CD14-positive monocyte (primary cell): Measurements from ENCODE around the gene EPHB2. TPM values are rescaled to one million over a fixed set of nuclear protein-coding genes. Genes with fewer than 3 reads are reported as not detected.
"Not testable (repeated sequence)": the region's sequence is repeated elsewhere in the genome, so short reads cannot be mapped to it uniquely, and the experiment has no call there.

Source experiments
- DNase-seq, 3 donors: peaks; one replicate each; pipeline ENCODE4 v3.0.0-alpha.2; 2011 to 2022
- H2AFZ ChIP-seq: 2 replicates; pipeline ENCODE4 v1.6.0; 2012; ENCODE audit warnings: mild to moderate bottlenecking, low read depth, low read length, inconsistent platforms; ENCODE audit not compliant: insufficient read depth, poor library complexity, severe bottlenecking
- H3K27ac ChIP-seq, 2 donors: 1 replicate in 1 of 2; 2 replicates in 1 of 2; pipeline ENCODE4 v1.5.1; 2012 to 2013; ENCODE audit warnings: low read length in 2 of 2, control low read depth in 1 of 2, inconsistent platforms in 1 of 2, low read depth in 1 of 2, mild to moderate bottlenecking in 1 of 2
- H3K27me3 ChIP-seq, 2 donors: one replicate each; pipeline versions ENCODE4 v1.6.0 to v1.6.1; 2011 to 2013; ENCODE audit warnings: low read length in 2 of 2; ENCODE audit not compliant: control insufficient read depth in 2 of 2, insufficient read depth in 2 of 2
- H3K36me3 ChIP-seq, 2 donors: replicated peaks in 1 of 2; 1 replicate in 1 of 2; 2 replicates in 1 of 2; pipeline versions ENCODE4 v1.5.1 to v1.6.1; 2012 to 2013; ENCODE audit warnings: low read length in 2 of 2, control low read depth in 1 of 2, inconsistent platforms in 1 of 2, mild to moderate bottlenecking in 1 of 2; ENCODE audit not compliant: insufficient read depth in 2 of 2, control insufficient read depth in 1 of 2
- H3K4me1 ChIP-seq, 2 donors: 1 replicate in 1 of 2; 2 replicates in 1 of 2; pipeline versions ENCODE4 v1.5.1 to v1.6.1; 2012 to 2013; ENCODE audit warnings: low read length in 2 of 2, control low read depth in 1 of 2, inconsistent platforms in 1 of 2, mild to moderate bottlenecking in 1 of 2, moderate library complexity in 1 of 2; ENCODE audit not compliant: insufficient read depth in 2 of 2, control insufficient read depth in 1 of 2
- H3K4me2 ChIP-seq: replicated peaks from 2 replicates; pipeline ENCODE3; 2012; ENCODE audit warnings: low read length, moderate library complexity, mild to moderate bottlenecking; ENCODE audit not compliant: poor library complexity, severe bottlenecking; ENCODE audit errors: extremely low read depth
- H3K4me3 ChIP-seq, 3 experiments: fragments of 200-600 bp in 1 of 3; sonication (generic) in 1 of 3; replicated peaks in 1 of 3; 1 replicate in 2 of 3; 2 replicates in 1 of 3; pipeline ENCODE4 v1.5.1; 2011 to 2013; ENCODE audit warnings: low read length in 3 of 3, mild to moderate bottlenecking in 3 of 3, control low read depth in 2 of 3, low read depth in 2 of 3, inconsistent platforms in 1 of 3, moderate library complexity in 1 of 3
- H3K79me2 ChIP-seq: 2 replicates; pipeline ENCODE4 v1.6.0; 2012; ENCODE audit warnings: mild to moderate bottlenecking, control low read depth, inconsistent platforms, low read length, moderate library complexity; ENCODE audit not compliant: insufficient read depth
- H3K9ac ChIP-seq: 2 replicates; pipeline ENCODE4 v1.6.0; 2017; ENCODE audit warnings: low read length, mild to moderate bottlenecking; ENCODE audit not compliant: insufficient read depth, poor library complexity, severe bottlenecking
- H3K9me3 ChIP-seq, 2 donors: replicated peaks in 1 of 2; 1 replicate in 1 of 2; 2 replicates in 1 of 2; pipeline versions ENCODE4 v1.5.1 to v1.6.1; 2012 to 2013; ENCODE audit warnings: low read length in 2 of 2, control low read depth in 1 of 2; ENCODE audit not compliant: control insufficient read depth in 1 of 2, insufficient read depth in 1 of 2
- H4K20me1 ChIP-seq: 2 replicates; pipeline ENCODE4 v1.6.0; 2012; ENCODE audit warnings: mild to moderate bottlenecking, low read length, control low read depth, moderate library complexity; ENCODE audit not compliant: insufficient read depth
- H3K27ac Mint-ChIP-seq, 7 donors: one replicate each; pipeline ENCODE4 v1.8.0; 2020; ENCODE audit warnings: mild to moderate bottlenecking in 7 of 7, mixed read lengths in 7 of 7, moderate library complexity in 6 of 7, inconsistent platforms in 2 of 7
- H3K27me3 Mint-ChIP-seq, 3 donors: one replicate each; pipeline ENCODE4 v1.8.0; 2021 to 2022; ENCODE audit warnings: low read depth in 3 of 3, mild to moderate bottlenecking in 3 of 3, mixed read lengths in 3 of 3, moderate library complexity in 3 of 3, inconsistent platforms in 1 of 3
- H3K36me3 Mint-ChIP-seq, 2 donors: one replicate each; pipeline ENCODE4 v1.8.0; 2020; ENCODE audit warnings: mixed read lengths in 2 of 2, inconsistent platforms in 1 of 2, mild to moderate bottlenecking in 1 of 2
- H3K4me1 Mint-ChIP-seq: one replicate; pipeline ENCODE4 v1.8.0; 2020; ENCODE audit warnings: mild to moderate bottlenecking, mixed read lengths
- H3K4me3 Mint-ChIP-seq, 2 donors: one replicate each; pipeline ENCODE4 v1.8.0; 2020; ENCODE audit warnings: mild to moderate bottlenecking in 2 of 2, mixed read lengths in 2 of 2, moderate library complexity in 1 of 2
- H3K9me3 Mint-ChIP-seq, 7 donors: one replicate each; pipeline ENCODE4 v1.8.0; 2020 to 2022; ENCODE audit warnings: mixed read lengths in 7 of 7, mild to moderate bottlenecking in 6 of 7, moderate library complexity in 6 of 7, inconsistent platforms in 2 of 7
- CTCF ChIP-seq: fragments of 200-600 bp; IDR thresholded peaks from one replicate; pipeline ENCODE4 v1.8.0; 2022; ENCODE audit warnings: antibody characterized with exemption, mild to moderate bottlenecking
- WGBS: methylation state at CpG from one replicate; pipeline ENCODE4 v1.1.5; 2013; ENCODE audit warnings: missing lambda C conversion rate; ENCODE audit not compliant: insufficient coverage; 5-methylcytosine and 5-hydroxymethylcytosine counted together
- intact Hi-C, 2 donors: fragments of 100-400 bp; cut with micrococcal nuclease; formaldehyde crosslinking; loops; one replicate each; pipeline versions ENCODE4 v1.15.0 to v1.15.1; 2023
- polyA plus RNA-seq, 3 donors: library from polyadenylated mRNA; depleted of rRNA in 1 of 3; unstranded in 2 of 3; stranded (reverse) in 1 of 3; fragments of 300-500 nt in 2 of 3; fragments of >200 nt in 1 of 3; fragmentation: Illumina TruSeq in 2 of 3; gene quantifications; 1 replicate in 2 of 3; 2 replicates in 1 of 3; pipeline ENCODE4 v1.2.3, GENCODE V29; 2012 to 2021

The EPHB2 gene
- polyA plus RNA-seq, 3 donors: 2.9 to 5.6 (median 3.4) TPM

- Mint-ChIP-seq H3K27me3 (peaks cover 5 to 12% (median 7%) of the 10 kb centered on the region in 3 donors), H3K4me3 (no peak overlapping the region), H3K36me3 (no peaks in the 10 kb centered on the region), H3K9me3 (no peaks in the 10 kb centered on the region), H3K4me1 (no peaks in the 10 kb centered on the region), H3K27ac (no peak overlapping the region)
- no peaks in the 10 kb centered on the region for H3K4me1 ChIP-seq
- no peak for TF ChIP-seq CTCF
- H3K27me3 ChIP-seq: no peaks in the 10 kb centered on the region
- intact Hi-C loops: no loop called here
- H3K36me3 ChIP-seq: no peaks in the 10 kb centered on the region
- no peak overlapping the region for H3K4me2 ChIP-seq
- no peak overlapping the region for H2AFZ ChIP-seq
- no peak overlapping the region for H3K9ac ChIP-seq
- no peak overlapping the region for H3K4me3 ChIP-seq
- H3K9me3 ChIP-seq: no peaks in the 10 kb centered on the region
- no peaks in the 10 kb centered on the region for H3K79me2 ChIP-seq
- no peak for DNase-seq
- 70% methylated on average over 3 of the region's 7 CpGs for WGBS
- H4K20me1 ChIP-seq: no peaks in the 10 kb centered on the region
- H3K27ac ChIP-seq: no peak overlapping the region
Measured at GRCh38 chr1:22665752-22666151, 44.9 kb upstream of the EPHB2 start.

- intact Hi-C loops: no loop called here
- Mint-ChIP-seq H3K4me3 (no peak overlapping the region), H3K27ac (no peak overlapping the region), H3K9me3 (no peaks in the 10 kb centered on the region), H3K36me3 (no peaks in the 10 kb centered on the region), H3K27me3 (peaks cover 4 to 14% (median 7%) of the 10 kb centered on the region in 3 donors), H3K4me1 (no peaks in the 10 kb centered on the region)
- H2AFZ ChIP-seq: no peak overlapping the region
- H3K27me3 ChIP-seq: no peaks in the 10 kb centered on the region
- no peak overlapping the region for H3K9ac ChIP-seq
- H3K4me3 ChIP-seq: no peak overlapping the region
- H4K20me1 ChIP-seq: no peaks in the 10 kb centered on the region
- DNase-seq: no peak
- H3K36me3 ChIP-seq: no peaks in the 10 kb centered on the region
- H3K79me2 ChIP-seq: no peaks in the 10 kb centered on the region
- no peaks in the 10 kb centered on the region for H3K9me3 ChIP-seq
- no peak for TF ChIP-seq CTCF
- WGBS: 50% methylated on average over 1 of the region's 2 CpGs
- no peak overlapping the region for H3K4me2 ChIP-seq
- H3K4me1 ChIP-seq: no peaks in the 10 kb centered on the region
- no peak overlapping the region for H3K27ac ChIP-seq
Measured at GRCh38 chr1:22666412-22666811, 44.2 kb upstream of the EPHB2 start.

- H3K9ac ChIP-seq, H3K4me2 ChIP-seq, H3K4me1 Mint-ChIP-seq, H3K27me3 ChIP-seq, H3K36me3 ChIP-seq, H3K9me3 Mint-ChIP-seq, H3K36me3 Mint-ChIP-seq, DNase-seq, H3K79me2 ChIP-seq, H2AFZ ChIP-seq, H3K4me3 ChIP-seq, intact Hi-C loops, H3K9me3 ChIP-seq, H3K27ac ChIP-seq, H3K4me1 ChIP-seq, H4K20me1 ChIP-seq: not testable (repeated sequence)
- Mint-ChIP-seq H3K27ac (peak overlapping the region in 1 of 7 donors; percentile 72), H3K27me3 (peaks cover 9 to 14% (median 13%) of the 10 kb centered on the region in 3 donors), H3K4me3 (peak overlapping the region in 1 of 2 donors; percentile 49)
- WGBS: 92% methylated on average over 1 of the region's 2 CpGs
Measured at GRCh38 chr1:22668840-22669239, 41.8 kb upstream of the EPHB2 start.
